CD4-positive, CD25-positive, alpha-beta regulatory T cell (primary cell): Measurements from ENCODE around the gene CCT5. TPM values are rescaled to one million over a fixed set of nuclear protein-coding genes. Genes with fewer than 3 reads are reported as not detected.
A peak's percentile ranks its signal among the peaks of the same experiment; 100 is the strongest.
"Not testable (repeated sequence)": the region's sequence is repeated elsewhere in the genome, so short reads cannot be mapped to it uniquely, and the experiment has no call there.

Experiments
- ATAC-seq, 2 donors: fragments of 150-1000 bp; cut with Tn5 transposase; one replicate each; pipeline ENCODE4 v1.10.0; 2021; ENCODE audit warnings: low read depth in 2 of 2, moderate number of reproducible peaks in 2 of 2, moderate library complexity in 1 of 2
- DNase-seq, 3 donors: peaks; one replicate each; pipeline versions ENCODE4 v3.0.0 to v3.0.0-alpha.2; 2012 to 2022; ENCODE audit warnings: mixed read lengths in 1 of 3
- H3K27ac ChIP-seq: one replicate; pipeline ENCODE4 v1.7.0; 2013; ENCODE audit warnings: mild to moderate bottlenecking, low read length; ENCODE audit not compliant: insufficient read depth, poor library complexity, severe bottlenecking
- H3K27me3 ChIP-seq: one replicate; pipeline ENCODE4 v1.7.0; 2013; ENCODE audit warnings: low read length; ENCODE audit not compliant: control insufficient read depth, insufficient read depth
- H3K36me3 ChIP-seq: one replicate; pipeline ENCODE4 v1.7.0; 2013; ENCODE audit warnings: mild to moderate bottlenecking, low read length, moderate library complexity; ENCODE audit not compliant: control insufficient read depth, insufficient read depth
- H3K4me1 ChIP-seq: 2 replicates; pipeline ENCODE4 v1.7.0; 2013; ENCODE audit warnings: mild to moderate bottlenecking, low read length; ENCODE audit not compliant: insufficient read depth, control insufficient read depth, poor library complexity, severe bottlenecking
- H3K4me3 ChIP-seq: one replicate; pipeline ENCODE4 v1.7.0; 2013; ENCODE audit warnings: low read depth, mild to moderate bottlenecking, low read length, moderate library complexity
- H3K9me3 ChIP-seq, 2 experiments: 1 replicate in 1 of 2; 2 replicates in 1 of 2; pipeline ENCODE4 v1.7.0; 2013; ENCODE audit warnings: low read length in 2 of 2, mild to moderate bottlenecking in 1 of 2, moderate library complexity in 1 of 2; ENCODE audit not compliant: control insufficient read depth in 2 of 2
- H3K27ac Mint-ChIP-seq, 3 donors: one replicate each; pipeline ENCODE4 v1.8.0; 2020 to 2022; ENCODE audit warnings: mild to moderate bottlenecking in 3 of 3, mixed read lengths in 3 of 3, moderate library complexity in 2 of 3
- H3K27me3 Mint-ChIP-seq: one replicate; pipeline ENCODE4 v1.8.0; 2022; ENCODE audit warnings: mild to moderate bottlenecking, mixed read lengths
- H3K36me3 Mint-ChIP-seq: one replicate; pipeline ENCODE4 v1.8.0; 2020; ENCODE audit warnings: mixed read lengths
- H3K4me1 Mint-ChIP-seq, 4 donors: one replicate each; pipeline ENCODE4 v1.8.0; 2020 to 2022; ENCODE audit warnings: mixed read lengths in 4 of 4, mild to moderate bottlenecking in 1 of 4
- H3K4me3 Mint-ChIP-seq, 4 donors: one replicate each; pipeline ENCODE4 v1.8.0; 2020 to 2022; ENCODE audit warnings: mild to moderate bottlenecking in 4 of 4, mixed read lengths in 4 of 4, moderate library complexity in 3 of 4
- H3K9me3 Mint-ChIP-seq, 7 donors: one replicate each; pipeline ENCODE4 v1.8.0; 2020 to 2022; ENCODE audit warnings: mixed read lengths in 7 of 7, mild to moderate bottlenecking in 3 of 7, moderate library complexity in 2 of 7
- polyA plus RNA-seq, 4 donors: library from polyadenylated mRNA; unstranded; fragments of 300-500 nt; fragmentation: Illumina TruSeq; gene quantifications; one replicate each; pipeline ENCODE4 v1.2.3, GENCODE V29; 2021
- total RNA-seq: library from RNA; stranded (reverse); gene quantifications from one replicate; pipeline ENCODE4 v1.2.3, GENCODE V29; 2022

Gene CCT5
- total and polyA plus RNA-seq, 5 donors from 2014 or later: 65.1 to 212 (median 204) TPM

- H3K36me3 ChIP-seq: no peaks in the 10 kb centered on the region
- ATAC-seq (no peak), DNase-seq (no peak)
- peaks cover 7% of the 10 kb centered on the region for H3K4me1 ChIP-seq
- peak overlapping the region in 1 of 4 donors; percentile 48 for H3K4me3 Mint-ChIP-seq
- H3K4me3 ChIP-seq: no peak overlapping the region
- peaks cover 3% of the 10 kb centered on the region for H3K36me3 Mint-ChIP-seq
- H3K27me3 ChIP-seq: peaks cover 8% of the 10 kb centered on the region
- H3K4me1 Mint-ChIP-seq: peaks cover 0 to 13% (median 4%) of the 10 kb centered on the region in 4 donors
- no peak overlapping the region for H3K27ac ChIP-seq
- H3K9me3 Mint-ChIP-seq: peaks cover 0 to 4% (median 0%) of the 10 kb centered on the region in 7 donors
- H3K27me3 Mint-ChIP-seq: peaks cover 60% of the 10 kb centered on the region
- no peaks in the 10 kb centered on the region for H3K9me3 ChIP-seq
- no peak overlapping the region for H3K27ac Mint-ChIP-seq
These were observed 56.0 kb downstream of the CCT5 start for GRCh38 chr5:10306114-10306513.

GRCh38 chr5:10306806-10307205 is 56.7 kb downstream of the CCT5 start:
- Mint-ChIP-seq H3K36me3 (peaks cover 3% of the 10 kb centered on the region), H3K9me3 (peaks cover 0 to 4% (median 0%) of the 10 kb centered on the region in 7 donors), H3K4me3 (peak overlapping the region in 2 of 4 donors; percentile 80 to 84), H3K4me1 (peaks cover 0 to 13% (median 4%) of the 10 kb centered on the region in 4 donors), H3K27ac (no peak overlapping the region), H3K27me3 (peaks cover 60% of the 10 kb centered on the region)
- H3K27ac ChIP-seq: no peak overlapping the region
- no peak overlapping the region for H3K4me3 ChIP-seq
- peaks cover 8% of the 10 kb centered on the region for H3K27me3 ChIP-seq
- DNase-seq (no peak), ATAC-seq (no peak)
- no peaks in the 10 kb centered on the region for H3K36me3 ChIP-seq
- H3K4me1 ChIP-seq: peaks cover 7% of the 10 kb centered on the region
- H3K9me3 ChIP-seq: no peaks in the 10 kb centered on the region

- peaks cover 0 to 13% (median 4%) of the 10 kb centered on the region in 4 donors for H3K4me1 Mint-ChIP-seq
- no peaks in the 10 kb centered on the region for H3K36me3 ChIP-seq
- no peaks in the 10 kb centered on the region for H3K9me3 ChIP-seq
- DNase-seq (peak in 2 of 3 donors; percentile 12 to 32), ATAC-seq (peak; percentile 57 to 61)
- peak within 1 kb of the TSS in 3 of 4 donors; percentile 80 to 85 (median 84) for H3K4me3 Mint-ChIP-seq
- peak within 1 kb of the TSS; percentile 51 for H3K4me3 ChIP-seq
- peaks cover 0 to 4% (median 0%) of the 10 kb centered on the region in 7 donors for H3K9me3 Mint-ChIP-seq
- peaks cover 3% of the 10 kb centered on the region for H3K36me3 Mint-ChIP-seq
- H3K27ac Mint-ChIP-seq: no peak within 1 kb of the TSS
- peaks cover 60% of the 10 kb centered on the region for H3K27me3 Mint-ChIP-seq
- peaks cover 8% of the 10 kb centered on the region for H3K27me3 ChIP-seq
- H3K4me1 ChIP-seq: peaks cover 7% of the 10 kb centered on the region
- H3K27ac ChIP-seq: no peak within 1 kb of the TSS
These were observed 57.4 kb downstream of the CCT5 start, which contains the start of gene CMBL for GRCh38 chr5:10307206-10308148. TSS of gene CMBL (minus strand) at chr5:10307902. CDS start at chr5:10290762, 17,140 bp downstream.

- no peak for DNase-seq
- Mint-ChIP-seq H3K4me3 (peak overlapping the region in 1 of 4 donors; percentile 56), H3K27ac (no peak overlapping the region), H3K4me1 (peaks cover 0 to 7% (median 3%) of the 10 kb centered on the region in 4 donors), H3K27me3 (peaks cover 57% of the 10 kb centered on the region), H3K36me3 (peaks cover 3% of the 10 kb centered on the region), H3K9me3 (peaks cover 0 to 4% (median 0%) of the 10 kb centered on the region in 7 donors)
- no peak overlapping the region for H3K27ac ChIP-seq
- H3K27me3 ChIP-seq: peaks cover 6% of the 10 kb centered on the region
- peaks cover 7% of the 10 kb centered on the region for H3K4me1 ChIP-seq
- ATAC-seq: no peak
- H3K4me3 ChIP-seq: no peak overlapping the region
- no peaks in the 10 kb centered on the region for H3K36me3 ChIP-seq
- H3K9me3 ChIP-seq: no peaks in the 10 kb centered on the region
These were observed 58.8 kb downstream of the CCT5 start for GRCh38 chr5:10308844-10309243.

GRCh38 chr5:10310066-10310779 is 60.1 kb downstream of the CCT5 start:
- ATAC-seq: no peak
- H3K4me1 ChIP-seq: peaks cover 7% of the 10 kb centered on the region
- H3K27me3 ChIP-seq: peaks cover 6% of the 10 kb centered on the region

DNA sequence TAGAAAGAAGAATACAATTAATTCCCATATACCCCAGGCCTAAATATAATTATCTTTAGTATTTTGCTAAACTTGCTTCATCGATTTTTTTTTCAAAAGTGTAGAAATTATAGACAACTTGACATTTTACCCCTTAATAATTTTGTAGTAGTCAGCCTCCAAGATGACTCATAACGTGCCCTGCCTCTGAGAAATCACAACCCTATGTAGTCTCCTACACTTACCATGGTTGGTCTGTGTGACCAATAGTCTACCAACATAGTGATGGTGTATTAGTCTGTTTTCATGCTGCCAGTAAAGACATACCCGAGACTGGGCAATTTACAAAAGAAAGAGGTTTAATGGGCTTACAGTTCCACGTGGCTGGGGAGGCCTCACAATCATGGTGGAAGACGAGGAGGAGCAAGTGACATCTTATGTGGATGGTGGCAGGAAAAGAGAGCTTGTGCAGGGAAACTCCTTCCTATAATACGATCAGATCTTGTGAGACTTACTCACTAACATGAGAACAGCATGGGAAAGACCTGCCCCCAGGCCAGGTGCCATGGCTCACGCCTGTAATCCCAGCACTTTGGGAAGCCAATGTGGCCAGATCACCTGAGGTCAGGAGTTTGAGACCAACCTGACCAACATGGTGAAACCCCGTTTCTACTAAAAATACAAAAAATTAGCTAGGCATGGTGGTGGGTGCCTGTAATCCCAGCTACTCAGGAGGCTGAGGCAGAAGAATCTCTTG is 60.9 kb downstream of the CCT5 start:
- not testable (repeated sequence) for H3K4me1 ChIP-seq, ATAC-seq, H3K27me3 ChIP-seq, H3K9me3 ChIP-seq, H3K4me3 Mint-ChIP-seq, H3K4me1 Mint-ChIP-seq, H3K4me3 ChIP-seq, H3K27ac Mint-ChIP-seq, H3K36me3 Mint-ChIP-seq, H3K36me3 ChIP-seq, H3K27ac ChIP-seq, H3K9me3 Mint-ChIP-seq
- peak in 1 of 3 donors; percentile 31 for DNase-seq
- H3K27me3 Mint-ChIP-seq: peaks cover 50% of the 10 kb centered on the region

More at GRCh38 chr5:10310066-10310779, 60.1 kb downstream of the CCT5 start:
- no peaks in the 10 kb centered on the region for H3K36me3 ChIP-seq
- Mint-ChIP-seq H3K27ac (no peak overlapping the region), H3K9me3 (peaks cover 0 to 4% (median 0%) of the 10 kb centered on the region in 7 donors), H3K4me3 (no peak overlapping the region), H3K27me3 (peaks cover 53% of the 10 kb centered on the region), H3K4me1 (peaks cover 0 to 7% (median 3%) of the 10 kb centered on the region in 4 donors), H3K36me3 (peaks cover 3% of the 10 kb centered on the region)
- H3K4me3 ChIP-seq: no peak overlapping the region
- H3K9me3 ChIP-seq: no peaks in the 10 kb centered on the region
- H3K27ac ChIP-seq: no peak overlapping the region
- no peak for DNase-seq
